ENCODE results near the gene SH3RF2.

Gene SH3RF2

DNA sequence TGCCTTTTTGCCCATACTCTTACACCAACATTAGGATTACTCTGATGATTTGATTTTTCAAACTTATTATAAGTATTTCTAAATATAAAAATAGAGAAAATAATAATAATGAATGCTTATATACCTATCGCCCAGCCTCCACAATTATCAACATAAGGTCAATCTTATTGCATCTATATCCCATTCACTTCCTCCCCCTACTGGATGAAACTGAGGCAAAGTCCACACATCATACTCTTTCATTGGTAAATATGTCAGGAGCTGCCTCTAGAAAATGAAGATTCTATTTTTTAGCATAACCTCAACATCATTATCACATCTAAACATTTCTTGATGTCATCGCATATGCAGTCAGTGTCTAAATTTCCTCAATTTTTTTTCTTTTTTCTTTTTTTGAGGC, 44.3 kb downstream of the SH3RF2 start:
- TF ChIP-seq, protein P1, sequence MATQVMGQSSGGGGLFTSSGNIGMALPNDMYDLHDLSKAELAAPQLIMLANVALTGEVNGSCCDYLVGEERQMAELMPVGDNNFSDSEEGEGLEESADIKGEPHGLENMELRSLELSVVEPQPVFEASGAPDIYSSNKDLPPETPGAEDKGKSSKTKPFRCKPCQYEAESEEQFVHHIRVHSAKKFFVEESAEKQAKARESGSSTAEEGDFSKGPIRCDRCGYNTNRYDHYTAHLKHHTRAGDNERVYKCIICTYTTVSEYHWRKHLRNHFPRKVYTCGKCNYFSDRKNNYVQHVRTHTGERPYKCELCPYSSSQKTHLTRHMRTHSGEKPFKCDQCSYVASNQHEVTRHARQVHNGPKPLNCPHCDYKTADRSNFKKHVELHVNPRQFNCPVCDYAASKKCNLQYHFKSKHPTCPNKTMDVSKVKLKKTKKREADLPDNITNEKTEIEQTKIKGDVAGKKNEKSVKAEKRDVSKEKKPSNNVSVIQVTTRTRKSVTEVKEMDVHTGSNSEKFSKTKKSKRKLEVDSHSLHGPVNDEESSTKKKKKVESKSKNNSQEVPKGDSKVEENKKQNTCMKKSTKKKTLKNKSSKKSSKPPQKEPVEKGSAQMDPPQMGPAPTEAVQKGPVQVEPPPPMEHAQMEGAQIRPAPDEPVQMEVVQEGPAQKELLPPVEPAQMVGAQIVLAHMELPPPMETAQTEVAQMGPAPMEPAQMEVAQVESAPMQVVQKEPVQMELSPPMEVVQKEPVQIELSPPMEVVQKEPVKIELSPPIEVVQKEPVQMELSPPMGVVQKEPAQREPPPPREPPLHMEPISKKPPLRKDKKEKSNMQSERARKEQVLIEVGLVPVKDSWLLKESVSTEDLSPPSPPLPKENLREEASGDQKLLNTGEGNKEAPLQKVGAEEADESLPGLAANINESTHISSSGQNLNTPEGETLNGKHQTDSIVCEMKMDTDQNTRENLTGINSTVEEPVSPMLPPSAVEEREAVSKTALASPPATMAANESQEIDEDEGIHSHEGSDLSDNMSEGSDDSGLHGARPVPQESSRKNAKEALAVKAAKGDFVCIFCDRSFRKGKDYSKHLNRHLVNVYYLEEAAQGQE (IDR thresholded peaks at IDR 0.05; ENCODE audit: insufficient read depth in 1 of 2, low read depth in 2 of 2, low read length in 2 of 2): no peak
- no peak for TF ChIP-seq TAF1 (IDR thresholded peaks at IDR 0.05; ENCODE audit: borderline replicate concordance, insufficient read depth, low read length)
- TF ChIP-seq POLR2AphosphoS5 (IDR thresholded peaks at IDR 0.05; ENCODE audit: low read depth, low read length): no peak
- no peak for TF ChIP-seq FOXP2 (optimal IDR thresholded peaks at IDR 0.05; ENCODE audit: borderline replicate concordance, extremely low read depth, extremely low read length, insufficient read depth)
- TF ChIP-seq SIN3A (IDR thresholded peaks at IDR 0.05; ENCODE audit: borderline replicate concordance, insufficient read depth, low read length): no peak

DNA sequence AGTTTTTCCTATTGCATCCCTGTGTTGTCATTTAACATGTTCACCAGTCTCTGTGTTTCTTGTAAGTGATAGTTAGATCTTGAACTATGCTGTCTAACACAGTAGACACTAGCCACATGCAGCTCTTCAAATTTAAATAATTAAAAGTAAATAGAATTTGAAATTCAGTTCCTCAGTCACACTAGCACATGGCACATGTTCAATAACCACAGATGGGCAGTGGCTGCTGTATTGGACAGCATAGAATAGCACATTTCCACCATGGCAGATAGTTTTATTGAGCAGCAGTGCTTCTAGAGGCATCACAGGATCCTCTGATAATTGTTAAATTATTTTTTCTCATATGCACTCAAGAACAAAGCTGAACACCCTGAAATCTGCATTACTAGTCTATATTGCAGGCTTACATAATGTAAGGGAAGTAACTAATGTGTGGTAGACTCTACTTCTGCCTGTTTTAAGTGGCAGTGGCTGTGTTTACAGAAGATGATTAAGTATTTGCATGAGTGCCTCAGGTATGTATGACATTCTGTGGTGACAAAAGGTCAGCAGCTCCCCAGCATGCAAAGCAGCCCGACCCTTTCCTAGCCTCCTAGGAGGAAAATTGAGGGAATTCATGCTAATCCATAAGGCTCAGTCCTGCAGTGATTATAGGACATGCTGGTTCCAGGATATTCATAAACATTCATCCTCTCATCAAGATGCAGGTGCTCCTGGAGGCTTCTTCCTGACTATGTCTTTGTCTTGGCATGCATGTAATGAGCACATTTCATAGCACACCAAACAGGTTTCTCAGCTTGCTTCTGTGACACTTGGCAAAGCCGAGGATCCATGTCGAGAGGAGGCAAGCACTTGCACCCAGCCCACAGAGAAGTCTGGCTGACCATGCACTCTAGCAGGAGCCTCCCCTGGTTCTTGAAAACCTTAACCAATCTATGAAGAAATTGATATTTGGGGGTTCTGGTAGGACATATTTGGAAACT, 45.5 kb downstream of the SH3RF2 start:
- no peak for TF ChIP-seq SIN3A (IDR thresholded peaks at IDR 0.05; ENCODE audit: borderline replicate concordance, insufficient read depth, low read length)
- TF ChIP-seq TAF1 (IDR thresholded peaks at IDR 0.05; ENCODE audit: borderline replicate concordance, insufficient read depth, low read length): no peak
- no peak for TF ChIP-seq FOXP2 (optimal IDR thresholded peaks at IDR 0.05; ENCODE audit: borderline replicate concordance, extremely low read depth, extremely low read length, insufficient read depth)
- TF ChIP-seq POLR2AphosphoS5 (IDR thresholded peaks at IDR 0.05; ENCODE audit: low read depth, low read length): no peak
- TF ChIP-seq, protein P1 (IDR thresholded peaks at IDR 0.05; ENCODE audit: insufficient read depth in 1 of 2, low read depth in 2 of 2, low read length in 2 of 2): no peak

DNA sequence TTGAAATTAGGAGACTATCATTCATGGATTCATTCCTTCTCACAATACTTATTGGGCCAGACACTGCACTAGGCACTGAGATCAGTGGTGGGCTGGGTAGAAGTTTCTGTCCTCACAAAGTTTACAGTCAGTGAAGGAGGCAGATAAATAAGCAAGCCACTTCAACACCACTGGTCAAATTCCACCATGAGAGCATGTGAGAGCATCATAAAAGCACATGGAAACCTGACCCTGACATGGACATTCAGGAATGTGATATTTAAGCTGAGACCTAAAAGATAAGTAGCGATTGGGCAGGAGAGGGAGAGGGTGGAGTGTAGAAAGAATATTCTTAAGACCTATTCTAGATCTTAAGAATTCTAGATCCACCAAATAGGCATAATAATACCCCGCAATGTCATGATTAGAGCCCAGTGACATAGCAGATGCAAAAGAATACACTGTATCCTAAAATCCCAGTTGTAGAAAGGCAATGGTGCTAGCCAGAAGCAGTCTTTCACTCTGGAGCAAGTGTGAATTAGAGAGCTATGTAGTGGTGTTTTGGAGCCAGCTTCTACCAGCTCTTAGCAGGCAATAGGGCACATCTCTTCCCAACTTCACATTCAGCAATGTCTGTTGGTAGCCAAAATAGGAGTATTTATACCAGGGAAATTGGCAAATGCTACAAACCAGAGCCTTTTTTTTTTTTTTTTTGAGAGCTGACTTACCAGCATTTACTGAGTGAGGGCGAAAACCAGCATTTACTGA, 46.4 kb downstream of the SH3RF2 start:
- TF ChIP-seq POLR2AphosphoS5 (IDR thresholded peaks at IDR 0.05; ENCODE audit: low read depth, low read length) (no peak), TAF1 (IDR thresholded peaks at IDR 0.05; ENCODE audit: borderline replicate concordance, insufficient read depth, low read length) (no peak), FOXP2 (optimal IDR thresholded peaks at IDR 0.05; ENCODE audit: borderline replicate concordance, extremely low read depth, extremely low read length, insufficient read depth) (no peak), SIN3A (IDR thresholded peaks at IDR 0.05; ENCODE audit: borderline replicate concordance, insufficient read depth, low read length) (no peak)
- TF ChIP-seq, protein P1 (IDR thresholded peaks at IDR 0.05; ENCODE audit: insufficient read depth in 1 of 2, low read depth in 2 of 2, low read length in 2 of 2): no peak

GRCh38 chr5:145983446-145983845, 47.1 kb downstream of the SH3RF2 start:
- no peak for TF ChIP-seq FOXP2 (optimal IDR thresholded peaks at IDR 0.05; ENCODE audit: borderline replicate concordance, extremely low read depth, extremely low read length, insufficient read depth)
- TF ChIP-seq, protein P1 (IDR thresholded peaks at IDR 0.05; ENCODE audit: insufficient read depth in 1 of 2, low read depth in 2 of 2, low read length in 2 of 2): no peak
- no peak for TF ChIP-seq TAF1 (IDR thresholded peaks at IDR 0.05; ENCODE audit: borderline replicate concordance, insufficient read depth, low read length)
- no peak for TF ChIP-seq POLR2AphosphoS5 (IDR thresholded peaks at IDR 0.05; ENCODE audit: low read depth, low read length)
- TF ChIP-seq SIN3A (IDR thresholded peaks at IDR 0.05; ENCODE audit: borderline replicate concordance, insufficient read depth, low read length): no peak
